ENCODE data around the gene MERTK.

Gene MERTK

GRCh38 chr2:112075490-112076260 is 177.3 kb downstream of the MERTK start:
- no peak for DNase-seq (ENCODE audit: low read depth in 2 of 2)

GRCh38 chr2:112077814-112078213 is 179.4 kb downstream of the MERTK start:
- no peak for DNase-seq (ENCODE audit: low read depth in 2 of 2)
